ACC112 (cell line): Measurements from ENCODE around the gene GSS.

Experiments
- H2AFZ ChIP-seq: fragments of 200-600 bp; sonication (generic); one replicate; pipeline ENCODE4 v1.6.0; 2017; ENCODE audit warnings: antibody characterized with exemption, low read length; ENCODE audit not compliant: unreplicated experiment
- H3K27ac ChIP-seq: fragments of 200-600 bp; sonication (generic); 2 replicates; pipeline ENCODE4 v1.5.1; 2014; ENCODE audit warnings: low read depth, mild to moderate bottlenecking, antibody characterized with exemption, low read length, moderate library complexity
- H3K27me3 ChIP-seq: fragments of 200-600 bp; sonication (generic); 2 replicates; pipeline ENCODE4 v1.6.1; 2014; ENCODE audit warnings: mild to moderate bottlenecking, antibody characterized with exemption, low read length, moderate library complexity, mixed read lengths; ENCODE audit not compliant: insufficient read depth
- H3K36me3 ChIP-seq: fragments of 200-600 bp; sonication (generic); 2 replicates; pipeline ENCODE4 v1.6.1; 2016; ENCODE audit warnings: mild to moderate bottlenecking, antibody characterized with exemption, low read length, moderate library complexity, mixed read lengths; ENCODE audit not compliant: insufficient read depth
- H3K4me1 ChIP-seq: fragments of 200-600 bp; sonication (generic); one replicate; pipeline ENCODE4 v1.6.1; 2016; ENCODE audit warnings: low read length, mixed read lengths; ENCODE audit not compliant: insufficient read depth, unreplicated experiment, control insufficient read depth
- H3K4me3 ChIP-seq: fragments of 200-600 bp; sonication (generic); 2 replicates; pipeline ENCODE4 v1.5.1; 2014; ENCODE audit warnings: mild to moderate bottlenecking, low read depth, low read length
- H3K79me2 ChIP-seq: fragments of 200-600 bp; sonication (generic); one replicate; pipeline ENCODE4 v1.6.0; 2016; ENCODE audit warnings: low read length; ENCODE audit not compliant: control insufficient read depth, unreplicated experiment, insufficient read depth

GSS gene

DNA sequence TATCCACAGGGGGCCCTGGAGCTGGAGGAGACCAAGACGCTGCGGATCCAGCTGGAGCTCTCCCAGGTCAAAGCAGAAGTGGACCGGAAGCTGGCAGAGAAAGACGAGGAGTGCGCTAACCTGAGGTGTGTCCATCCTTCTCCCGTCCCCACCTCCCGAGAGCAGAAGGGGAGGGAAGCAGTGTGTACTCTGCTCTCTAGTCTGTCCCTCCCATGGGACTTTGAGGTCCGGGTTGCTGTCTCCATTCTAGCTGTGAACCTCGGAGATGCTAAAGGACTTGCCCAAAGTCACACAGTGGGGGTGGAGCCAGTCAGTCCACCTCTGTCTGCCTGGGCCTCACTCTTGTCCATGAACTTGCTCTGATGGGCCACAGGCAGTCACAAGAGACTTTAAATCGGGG, 44.2 kb upstream of the GSS start:
- H3K4me1 ChIP-seq = no peaks in the 10 kb centered on the region
- H3K27ac ChIP-seq = no peak overlapping the region
- peaks cover 10% of the 10 kb centered on the region; the same call in 1 of the 2 replicates for H3K36me3 ChIP-seq
- H3K4me3 ChIP-seq = no peak overlapping the region
- no peaks in the 10 kb centered on the region for H3K79me2 ChIP-seq
- no peaks in the 10 kb centered on the region for H3K27me3 ChIP-seq
- no peak overlapping the region for H2AFZ ChIP-seq

DNA sequence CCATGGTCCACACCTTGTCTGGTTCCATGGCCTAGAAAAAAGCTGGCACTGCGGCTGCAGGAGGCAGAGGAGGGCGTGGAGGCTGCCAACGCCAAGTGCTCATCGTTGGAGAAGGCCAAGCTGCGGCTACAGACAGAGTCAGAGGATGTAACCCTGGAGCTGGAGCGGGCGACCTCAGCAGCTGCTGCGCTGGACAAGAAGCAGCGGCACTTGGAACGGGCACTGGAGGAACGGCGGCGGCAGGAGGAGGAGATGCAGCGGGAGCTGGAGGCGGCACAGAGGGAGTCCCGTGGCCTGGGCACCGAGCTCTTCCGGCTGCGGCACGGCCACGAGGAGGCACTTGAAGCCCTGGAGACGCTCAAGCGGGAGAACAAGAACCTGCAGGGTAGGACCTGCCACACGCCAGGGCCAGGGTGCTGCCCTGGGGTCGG, 43.4 kb upstream of the GSS start:
- Histone ChIP-seq H3K4me1 (no peaks in the 10 kb centered on the region), H3K27ac (no peak overlapping the region), H3K36me3 (peaks cover 6% of the 10 kb centered on the region; the same call in 1 of the 2 replicates), H3K79me2 (no peaks in the 10 kb centered on the region), H3K4me3 (no peak overlapping the region), H2AFZ (no peak overlapping the region), H3K27me3 (no peaks in the 10 kb centered on the region)

DNA sequence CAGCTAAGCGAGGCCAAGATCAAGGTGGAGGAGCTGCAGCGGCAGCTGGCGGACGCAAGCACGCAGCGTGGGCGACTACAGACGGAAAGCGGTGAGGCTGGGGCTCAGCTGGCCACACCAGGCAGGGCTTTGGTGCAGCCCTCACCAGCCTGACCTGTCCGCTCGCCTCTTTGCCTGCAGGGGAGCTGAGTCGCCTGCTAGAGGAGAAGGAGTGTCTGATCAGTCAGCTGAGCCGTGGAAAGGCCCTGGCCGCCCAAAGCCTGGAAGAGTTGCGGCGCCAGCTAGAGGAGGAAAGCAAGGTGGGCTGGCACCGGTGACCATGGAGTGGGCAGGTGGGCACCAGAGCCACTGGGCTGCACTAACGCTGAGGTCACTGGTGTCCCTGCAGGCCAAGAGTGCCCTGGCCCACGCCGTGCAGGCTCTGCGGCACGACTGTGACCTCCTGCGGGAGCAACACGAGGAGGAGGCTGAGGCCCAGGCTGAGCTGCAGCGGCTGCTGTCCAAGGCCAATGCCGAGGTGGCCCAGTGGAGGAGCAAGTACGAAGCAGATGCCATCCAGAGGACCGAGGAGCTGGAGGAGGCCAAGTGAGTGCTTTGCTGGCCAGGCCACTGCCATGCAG, 42.8 kb upstream of the GSS start:
- H3K4me1 ChIP-seq = no peaks in the 10 kb centered on the region
- H3K27me3 ChIP-seq = no peaks in the 10 kb centered on the region
- H2AFZ ChIP-seq = no peak overlapping the region
- no peak overlapping the region for H3K27ac ChIP-seq
- no peak overlapping the region for H3K4me3 ChIP-seq
- H3K79me2 ChIP-seq = no peaks in the 10 kb centered on the region
- 0 out of 2 replicates have a peak, but pooled peaks cover 6% of the 10 kb centered on the region for H3K36me3 ChIP-seq

DNA sequence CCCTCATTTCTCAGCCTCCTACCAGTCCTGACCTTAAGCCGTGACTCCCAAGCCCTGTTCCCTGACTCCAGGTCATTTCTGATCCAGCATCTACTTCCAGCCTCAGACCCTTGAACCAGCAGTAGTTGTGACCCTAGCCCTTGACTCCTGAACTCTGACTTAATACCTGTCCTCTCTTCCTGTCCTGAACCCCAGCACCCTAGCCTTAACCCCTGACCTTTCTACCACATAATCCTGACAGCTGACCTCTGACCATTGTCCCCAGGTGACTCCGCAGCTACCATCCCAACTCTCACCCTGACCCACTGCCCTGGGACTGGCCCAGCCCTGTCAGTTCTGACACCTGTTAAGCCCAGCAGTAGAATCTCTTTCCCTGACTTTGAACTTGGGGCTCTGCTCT, 42.2 kb upstream of the GSS start:
- Histone ChIP-seq H3K36me3 (0 out of 2 replicates have a peak, but pooled peaks cover 6% of the 10 kb centered on the region), H3K4me3 (no peak overlapping the region), H3K79me2 (no peaks in the 10 kb centered on the region), H3K27me3 (no peaks in the 10 kb centered on the region), H3K27ac (no peak overlapping the region), H2AFZ (no peak overlapping the region), H3K4me1 (no peaks in the 10 kb centered on the region)

DNA sequence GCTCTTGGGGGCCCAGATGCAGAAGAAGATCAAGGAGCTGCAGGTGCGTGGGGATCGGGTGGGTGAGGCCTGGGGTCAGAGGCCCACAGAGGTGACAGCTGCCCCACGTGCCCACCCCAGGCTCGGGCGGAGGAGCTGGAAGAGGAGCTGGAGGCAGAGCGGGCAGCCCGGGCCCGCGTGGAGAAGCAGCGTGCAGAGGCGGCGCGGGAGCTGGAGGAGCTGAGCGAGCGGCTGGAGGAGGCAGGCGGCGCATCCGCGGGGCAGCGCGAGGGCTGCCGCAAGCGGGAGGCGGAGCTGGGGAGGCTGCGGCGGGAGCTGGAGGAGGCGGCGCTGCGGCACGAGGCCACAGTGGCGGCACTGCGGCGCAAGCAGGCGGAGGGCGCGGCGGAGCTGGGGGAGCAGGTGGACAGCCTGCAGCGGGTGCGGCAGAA, 41.5 kb upstream of the GSS start:
- H2AFZ ChIP-seq = no peak overlapping the region
- H3K36me3 ChIP-seq = 0 out of 2 replicates have a peak, but pooled peaks cover 6% of the 10 kb centered on the region
- H3K4me1 ChIP-seq = no peaks in the 10 kb centered on the region
- no peaks in the 10 kb centered on the region for H3K79me2 ChIP-seq
- H3K27me3 ChIP-seq = no peaks in the 10 kb centered on the region
- H3K27ac ChIP-seq = no peak overlapping the region
- H3K4me3 ChIP-seq = no peak overlapping the region

DNA sequence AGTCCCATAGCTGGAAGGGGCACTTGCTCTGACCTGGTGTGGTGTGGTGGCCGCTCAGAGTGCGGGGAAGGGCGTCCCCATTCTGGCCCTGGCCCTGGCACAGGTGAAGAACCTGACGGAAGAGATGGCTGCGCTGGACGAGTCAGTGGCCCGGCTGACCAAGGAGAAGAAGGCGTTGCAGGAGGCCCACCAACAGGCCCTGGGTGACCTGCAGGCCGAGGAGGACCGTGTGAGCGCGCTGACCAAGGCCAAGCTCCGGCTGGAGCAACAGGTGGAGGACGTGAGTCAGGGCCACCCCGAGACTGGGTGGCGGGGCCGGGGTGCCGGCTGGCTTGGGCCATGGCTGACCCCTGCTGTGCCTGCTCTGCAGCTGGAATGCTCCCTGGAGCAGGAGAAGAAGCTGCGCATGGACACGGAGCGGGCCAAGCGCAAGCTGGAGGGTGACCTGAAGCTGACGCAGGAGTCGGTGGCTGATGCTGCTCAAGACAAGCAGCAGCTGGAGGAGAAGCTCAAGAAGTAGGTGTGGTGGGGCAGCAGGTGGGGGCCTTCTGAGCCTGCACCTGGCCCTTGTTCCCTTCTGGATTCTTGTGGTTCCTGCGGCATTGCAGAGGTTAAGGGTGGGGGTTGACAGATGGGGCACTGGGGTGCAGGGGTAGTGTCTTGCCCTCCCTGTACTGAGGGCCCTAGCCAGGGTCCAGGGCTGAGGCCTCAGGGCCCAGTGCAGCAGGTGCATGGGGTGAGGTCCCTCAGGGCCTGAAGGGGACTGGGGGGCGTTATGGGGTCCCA, 40.8 kb upstream of the GSS start:
- Histone ChIP-seq H2AFZ (no peak overlapping the region), H3K27ac (no peak overlapping the region), H3K36me3 (0 out of 2 replicates have a peak, but pooled peaks cover 4% of the 10 kb centered on the region), H3K4me1 (no peaks in the 10 kb centered on the region), H3K79me2 (no peaks in the 10 kb centered on the region), H3K27me3 (no peaks in the 10 kb centered on the region), H3K4me3 (no peak overlapping the region)

DNA sequence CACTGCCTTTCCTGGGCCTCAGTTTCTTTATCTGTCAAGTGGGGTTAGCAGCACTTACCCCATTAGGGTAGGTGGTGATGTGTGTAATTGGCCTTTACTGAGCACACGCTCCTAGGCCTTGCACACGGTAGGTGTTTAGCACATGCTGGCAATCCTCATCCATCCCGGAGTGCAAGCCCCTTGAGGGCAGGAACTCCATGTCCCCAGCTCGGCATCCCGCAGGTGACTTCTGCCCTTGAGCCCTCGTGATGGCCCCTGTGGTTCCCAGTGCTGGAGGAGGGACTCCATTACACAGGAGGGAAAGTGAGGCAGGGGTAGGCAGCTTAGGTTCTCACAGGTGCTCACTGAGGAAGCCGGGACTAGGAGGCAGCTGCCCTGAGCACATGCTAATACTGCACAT, 40.1 kb upstream of the GSS start:
- H3K27ac ChIP-seq = no peak overlapping the region
- no peaks in the 10 kb centered on the region for H3K27me3 ChIP-seq

DNA sequence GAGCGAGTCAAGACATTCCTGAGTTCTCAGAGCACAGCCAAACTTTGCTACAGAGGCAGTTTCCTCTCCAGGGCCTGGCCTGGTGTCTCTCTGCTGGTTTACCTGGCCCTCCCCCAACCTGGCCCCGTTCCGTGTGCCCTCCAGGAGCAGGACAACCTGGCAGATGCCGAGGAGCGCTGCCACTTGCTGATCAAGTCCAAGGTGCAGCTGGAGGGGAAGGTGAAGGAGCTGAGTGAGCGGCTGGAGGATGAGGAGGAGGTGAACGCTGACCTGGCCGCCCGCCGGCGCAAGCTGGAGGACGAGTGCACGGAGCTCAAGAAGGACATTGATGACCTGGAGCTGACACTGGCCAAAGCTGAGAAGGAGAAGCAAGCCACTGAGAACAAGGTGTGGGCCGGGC, 39.6 kb upstream of the GSS start:
- H3K27ac ChIP-seq = no peak overlapping the region
- H3K36me3 ChIP-seq = 0 out of 2 replicates have a peak, but pooled peaks cover 3% of the 10 kb centered on the region
- no peaks in the 10 kb centered on the region for H3K79me2 ChIP-seq
- no peaks in the 10 kb centered on the region for H3K4me1 ChIP-seq
- H3K4me3 ChIP-seq = no peak overlapping the region
- no peaks in the 10 kb centered on the region for H3K27me3 ChIP-seq
- no peak overlapping the region for H2AFZ ChIP-seq

More for the DNA sequence above, 40.1 kb upstream of the GSS start:
- Histone ChIP-seq H3K36me3 (0 out of 2 replicates have a peak, but pooled peaks cover 3% of the 10 kb centered on the region), H2AFZ (no peak overlapping the region), H3K79me2 (no peaks in the 10 kb centered on the region), H3K4me1 (no peaks in the 10 kb centered on the region), H3K4me3 (no peak overlapping the region)

DNA sequence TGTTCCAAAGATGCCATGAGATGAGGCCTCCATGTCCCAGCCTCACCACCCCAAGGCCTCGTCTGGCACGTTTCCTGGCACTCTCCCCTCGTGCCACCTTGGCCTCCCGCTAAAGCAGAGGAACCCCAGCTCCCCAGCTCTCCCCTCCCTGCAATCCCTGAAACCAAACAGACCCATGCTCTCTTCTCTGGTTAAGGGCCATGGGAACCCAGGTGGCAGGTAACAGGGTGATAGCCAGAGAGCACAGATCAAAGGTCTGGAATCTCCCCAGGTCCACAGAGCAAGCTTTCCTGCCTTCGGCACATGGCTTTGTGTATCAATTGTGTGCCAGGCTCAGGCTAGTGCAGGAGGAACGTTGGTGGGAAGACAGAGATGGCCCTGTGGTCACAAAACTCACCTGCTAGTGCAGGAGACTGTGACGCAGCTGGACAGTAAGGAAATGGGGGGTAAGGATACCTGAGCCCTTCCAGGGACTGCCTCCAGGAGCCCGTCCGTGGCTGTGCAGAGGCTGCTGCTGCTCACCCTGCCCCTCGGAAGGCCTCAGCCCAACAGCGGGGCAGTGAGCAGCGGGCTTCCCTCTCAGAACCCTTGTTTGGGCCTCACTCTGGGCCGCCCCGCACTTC, 39.0 kb upstream of the GSS start:
- Histone ChIP-seq H3K36me3 (0 out of 2 replicates have a peak, but pooled peaks cover 3% of the 10 kb centered on the region), H3K27ac (no peak overlapping the region), H3K4me3 (no peak overlapping the region), H3K79me2 (no peaks in the 10 kb centered on the region), H3K27me3 (no peaks in the 10 kb centered on the region), H3K4me1 (no peaks in the 10 kb centered on the region), H2AFZ (no peak overlapping the region)

DNA sequence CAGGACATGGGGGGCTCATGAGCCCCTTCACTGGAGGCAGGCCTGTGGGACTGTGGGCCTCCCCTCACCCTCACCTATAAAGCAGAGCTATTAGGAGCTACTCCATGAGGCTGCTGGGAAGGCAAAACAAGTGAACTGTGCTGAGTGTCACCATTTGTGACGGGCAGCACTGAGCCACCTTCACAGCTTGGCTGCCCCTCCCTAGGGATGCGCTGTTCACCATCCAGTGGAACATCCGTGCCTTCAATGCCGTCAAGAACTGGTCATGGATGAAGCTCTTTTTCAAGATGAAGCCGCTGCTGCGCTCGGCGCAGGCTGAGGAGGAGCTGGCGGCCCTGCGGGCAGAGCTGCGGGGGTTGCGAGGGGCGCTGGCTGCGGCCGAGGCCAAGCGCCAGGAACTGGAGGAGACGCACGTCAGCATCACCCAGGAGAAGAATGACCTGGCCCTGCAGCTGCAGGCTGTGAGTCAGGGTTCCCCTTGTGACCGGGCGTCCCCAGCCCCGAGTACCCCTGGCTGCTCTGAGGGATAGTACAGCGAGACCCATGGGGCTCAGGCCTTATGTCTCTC, 38.4 kb upstream of the GSS start:
- H3K27ac ChIP-seq = no peak overlapping the region
- H3K36me3 ChIP-seq = 0 out of 2 replicates have a peak, but pooled peaks cover 3% of the 10 kb centered on the region

More for the DNA sequence above, 38.4 kb upstream of the GSS start:
- no peak overlapping the region for H2AFZ ChIP-seq
- no peaks in the 10 kb centered on the region for H3K79me2 ChIP-seq
- no peaks in the 10 kb centered on the region for H3K27me3 ChIP-seq
- no peak overlapping the region for H3K4me3 ChIP-seq
- no peaks in the 10 kb centered on the region for H3K4me1 ChIP-seq
